K562 (cell line): ENCODE results near the gene EWSR1. TPM values are rescaled to one million over a fixed set of nuclear protein-coding genes. Genes with fewer than 3 reads are reported as not detected.

Experiments used
- ATAC-seq: fragments of 200-7000 bp; cut with Tn5 transposase; 3 replicates; pipeline ENCODE4 v1.9.1; 2020; ENCODE audit warnings: moderate library complexity
- BruUV-seq: library from RNA; stranded (reverse); fragments of 400-500 nt; replicated peaks from 2 replicates; lab custom pipeline; 2021; lab: Mats Ljungman, UMichigan
- CTCF ChIA-PET: fragments of 300-600 bp; formaldehyde crosslinking; extraction: SDS; loops from one replicate; lab custom pipeline; 2021; ENCODE audit warnings: low intra/inter-chr PET ratio; lab: Yijun Ruan, JAX
- POLR2A ChIA-PET: fragments of 300-600, 350-650 bp; sonication (Branson Sonifier 250); formaldehyde crosslinking; extraction: SDS; loops from one replicate; lab custom pipeline; 2021; ENCODE audit warnings: antibody characterized with exemption, inconsistent platforms; lab: Yijun Ruan, JAX
- DNase-seq, 4 experiments: peaks; one replicate each; pipeline versions ENCODE4 v3.0.0 to v3.0.0-alpha.2; 2011 to 2018; ENCODE audit warnings: low spot score in 3 of 4, mixed read lengths in 3 of 4; ENCODE audit errors: extremely low read depth in 1 of 4
- FAIRE-seq: peaks from 2 replicates; lab custom pipeline; 2011; peaks lifted over from hg19 to GRCh38; lab: Jason Lieb, UNC
- H2AFZ ChIP-seq: 2 replicates; pipeline ENCODE4 v1.6.0; 2011; ENCODE audit warnings: low read depth, low read length, control low read depth, inconsistent platforms
- H3K27ac ChIP-seq: fragments of 200-600 bp; 3 replicates; pipeline ENCODE4 v1.8.0; 2011; ENCODE audit warnings: low read depth, mild to moderate bottlenecking, control low read depth, inconsistent platforms, low read length, moderate library complexity, mixed read lengths; ENCODE audit errors: extremely low read depth
- H3K27me3 ChIP-seq, 2 experiments: fragments of 300-600 bp in 1 of 2; 2 replicates in 1 of 2; 3 replicates in 1 of 2; pipeline versions ENCODE4 v1.6.0 to v1.8.0; 2011; ENCODE audit warnings: inconsistent platforms in 2 of 2, low read length in 2 of 2, mild to moderate bottlenecking in 1 of 2, mixed read lengths in 1 of 2, moderate library complexity in 1 of 2; ENCODE audit not compliant: control insufficient read depth in 2 of 2, insufficient read depth in 2 of 2
- H3K36me3 ChIP-seq: fragments of 300-600 bp; 3 replicates; pipeline ENCODE4 v1.8.0; 2011; ENCODE audit warnings: mild to moderate bottlenecking, low read length, inconsistent platforms; ENCODE audit not compliant: control insufficient read depth, insufficient read depth
- H3K4me1 ChIP-seq, 2 experiments: fragments of 200-600 bp in 1 of 2; replicated peaks in 1 of 2; 2 replicates in 1 of 2; 3 replicates in 1 of 2; pipeline versions ENCODE4 v1.5.1 to v1.8.0; 2011; ENCODE audit warnings: inconsistent platforms in 2 of 2, low read length in 2 of 2, mild to moderate bottlenecking in 1 of 2, mixed read lengths in 1 of 2, moderate library complexity in 1 of 2; ENCODE audit not compliant: control insufficient read depth in 2 of 2, insufficient read depth in 2 of 2
- H3K4me2 ChIP-seq: 2 replicates; pipeline ENCODE4 v1.6.1; 2011; ENCODE audit warnings: low read length, control low read depth, inconsistent platforms, mixed read lengths; ENCODE audit not compliant: insufficient read depth
- H3K4me3 ChIP-seq: fragments of 200-600 bp; sonication (generic), shearing (Covaris generic); 2 replicates; pipeline ENCODE4 v1.5.1; 2016; ENCODE audit warnings: control low read depth, inconsistent platforms
- H3K79me2 ChIP-seq: fragments of 200-600 bp; 3 replicates; pipeline ENCODE4 v1.8.0; 2011; ENCODE audit warnings: low read length, inconsistent platforms; ENCODE audit not compliant: control insufficient read depth, insufficient read depth
- H3K9ac ChIP-seq, 2 experiments: 2 replicates each; pipeline versions ENCODE4 v1.6.0 to v1.6.1; 2011; ENCODE audit warnings: low read depth in 2 of 2, low read length in 2 of 2, control low read depth in 1 of 2, inconsistent platforms in 1 of 2, mild to moderate bottlenecking in 1 of 2, mixed read lengths in 1 of 2; ENCODE audit not compliant: insufficient read depth in 1 of 2
- H3K9me1 ChIP-seq: one replicate; pipeline ENCODE4 v1.6.0; 2011; ENCODE audit warnings: inconsistent platforms, mild to moderate bottlenecking, low read length, moderate library complexity; ENCODE audit not compliant: control insufficient read depth, insufficient read depth
- H3K9me3 ChIP-seq: replicated peaks from 2 replicates; pipeline ENCODE4 v1.5.1; 2011; ENCODE audit warnings: low read depth, low read length, inconsistent platforms; ENCODE audit not compliant: control insufficient read depth, insufficient read depth
- H4K20me1 ChIP-seq: replicated peaks from 2 replicates; pipeline ENCODE4 v1.6.1; 2011; ENCODE audit warnings: low read length, inconsistent platforms, mixed read lengths; ENCODE audit not compliant: control insufficient read depth, insufficient read depth
- BACH1 ChIP-seq: fragments of 200-800 bp; sonication (Bioruptor generic); IDR thresholded peaks from 2 replicates; pipeline ENCODE4 v1.6.1; 2016; ENCODE audit warnings: missing genetic modification characterization, missing compliant biosample characterization
- CCAR2 ChIP-seq: fragments of 200-400 bp; formaldehyde crosslinking; IDR thresholded peaks from 2 replicates; pipeline ENCODE4 v1.6.1; 2017; ENCODE audit warnings: mild to moderate bottlenecking, low read depth, low read length
- EZH2 ChIP-seq: IDR thresholded peaks from 2 replicates; pipeline ENCODE4 v1.6.1; 2012; ENCODE audit warnings: low read depth, mild to moderate bottlenecking, inconsistent platforms, low read length, borderline replicate concordance
- FOXJ2 ChIP-seq: fragments of 200-800 bp; sonication (Bioruptor generic); IDR thresholded peaks from 2 replicates; pipeline ENCODE4 v1.6.1; 2016; ENCODE audit warnings: missing genetic modification characterization, missing compliant biosample characterization
- GTF2F1 ChIP-seq: IDR thresholded peaks from 2 replicates; pipeline ENCODE4 v1.6.1; 2011; ENCODE audit warnings: low read depth, low read length, improper control_type of control experiment
- HMG20A ChIP-seq: fragments of 450-650 bp; formaldehyde crosslinking; conservative IDR thresholded peaks from 2 replicates; pipeline ENCODE4 v1.4.0; 2020; ENCODE audit warnings: mild to moderate bottlenecking, mixed read lengths
- JUNB ChIP-seq: fragments of 450-650 bp; formaldehyde crosslinking; conservative IDR thresholded peaks from 2 replicates; pipeline ENCODE4 v1.4.0; 2020; ENCODE audit warnings: mild to moderate bottlenecking
- MAFG ChIP-seq: fragments of 450-650 bp; conservative IDR thresholded peaks from 2 replicates; pipeline ENCODE4 v1.6.1; 2016; ENCODE audit warnings: missing genetic modification characterization, missing compliant biosample characterization
- NELFE ChIP-seq: IDR thresholded peaks from 2 replicates; pipeline ENCODE4 v1.6.1; 2011; ENCODE audit warnings: mild to moderate bottlenecking; ENCODE audit not compliant: insufficient read depth, insufficient read length
- SMAD2 ChIP-seq: fragments of 150-350 bp; IDR thresholded peaks from 2 replicates; pipeline ENCODE4 v1.6.1; 2014; ENCODE audit warnings: low read depth, mild to moderate bottlenecking, low read length
- SRSF9 ChIP-seq: fragments of 200-400 bp; formaldehyde crosslinking; IDR thresholded peaks from 2 replicates; pipeline ENCODE4 v1.6.1; 2017; ENCODE audit warnings: low read depth, low read length, borderline replicate concordance
- ZBTB17 ChIP-seq: fragments of 450-650 bp; formaldehyde crosslinking; IDR thresholded peaks from 2 replicates; pipeline ENCODE4 v1.4.0; 2020; ENCODE audit warnings: mild to moderate bottlenecking
- ZNF354B ChIP-seq: fragments of 250-450 bp; sonication (Bioruptor Pico); IDR thresholded peaks from 2 replicates; pipeline ENCODE4 v1.4.0; 2020
- ZNF551 ChIP-seq: fragments of 250-450 bp; sonication (Bioruptor Pico); IDR thresholded peaks from 2 replicates; pipeline ENCODE4 v1.5.0; 2021; ENCODE audit warnings: mild to moderate bottlenecking, moderate library complexity
- WGBS: fragments of 100-300 bp; shearing (Covaris generic); methylation state at CpG from one replicate; pipeline ENCODE4 v1.1.6; 2016; ENCODE audit warnings: low coverage, mixed read lengths; ENCODE audit not compliant: insufficient coverage; ENCODE audit errors: missing lambda C conversion rate; 5-methylcytosine and 5-hydroxymethylcytosine counted together
- in situ Hi-C: fragments of 300-500 bp; cut with MboI; formaldehyde crosslinking; loops from 4 replicates; pipeline ENCODE4 v1.15.0; 2018; ENCODE audit warnings: inconsistent platforms, mixed read lengths
- intact Hi-C: fragments of 100-400 bp; cut with micrococcal nuclease; formaldehyde crosslinking; loops from 2 replicates; pipeline ENCODE4 v1.14.2; 2022
- polyA plus RNA-seq, 8 experiments: library from polyadenylated mRNA; depleted of rRNA in 4 of 8; stranded (reverse) in 5 of 8; unstranded in 3 of 8; fragments of >200 nt; fragmentation: Nextera tagmentation in 2 of 8; fragmentation: Illumina TruSeq in 1 of 8; extraction: Ambion mirVana in 2 of 8; extraction: Trizol in 1 of 8; gene quantifications; 2 replicates each; pipeline versions ENCODE4 v1.2.1 to v1.2.3, GENCODE V29; 2011 to 2014; ENCODE audit warnings: inconsistent platforms in 1 of 8, missing spikeins in 1 of 8
- total RNA-seq, 7 experiments: library from RNA; depleted of rRNA in 6 of 7; stranded (reverse); fragments of >200 nt in 6 of 7; fragmentation: Illumina TruSeq in 2 of 7; extraction: Trizol in 2 of 7; gene quantifications; 2 replicates each; pipeline versions ENCODE4 v1.2.1 to v1.2.3, GENCODE V29; 2011 to 2021; ENCODE audit warnings: low replicate concordance in 1 of 7
- TF ChIP-seq, protein P1 (sequence below), 2 experiments: IDR thresholded peaks; 2 replicates each; pipeline ENCODE4 v1.6.1; 2012; ENCODE audit warnings: improper control_type of control experiment in 2 of 2, low read depth in 2 of 2, low read length in 2 of 2, borderline replicate concordance in 1 of 2
- TF ChIP-seq, protein P2 (sequence below): sonication (generic); formaldehyde crosslinking; IDR thresholded peaks from 2 replicates; pipeline ENCODE4 v1.8.1; 2023; ENCODE audit warnings: mild to moderate bottlenecking, missing genetic modification reagents

The EWSR1 gene
- total and polyA plus RNA-seq, 9 of the 15 experiments (the other 6 are each of a cell fraction or from before 2014, with no cell fraction given): 83.3 to 450 (median 239) TPM

DNA sequence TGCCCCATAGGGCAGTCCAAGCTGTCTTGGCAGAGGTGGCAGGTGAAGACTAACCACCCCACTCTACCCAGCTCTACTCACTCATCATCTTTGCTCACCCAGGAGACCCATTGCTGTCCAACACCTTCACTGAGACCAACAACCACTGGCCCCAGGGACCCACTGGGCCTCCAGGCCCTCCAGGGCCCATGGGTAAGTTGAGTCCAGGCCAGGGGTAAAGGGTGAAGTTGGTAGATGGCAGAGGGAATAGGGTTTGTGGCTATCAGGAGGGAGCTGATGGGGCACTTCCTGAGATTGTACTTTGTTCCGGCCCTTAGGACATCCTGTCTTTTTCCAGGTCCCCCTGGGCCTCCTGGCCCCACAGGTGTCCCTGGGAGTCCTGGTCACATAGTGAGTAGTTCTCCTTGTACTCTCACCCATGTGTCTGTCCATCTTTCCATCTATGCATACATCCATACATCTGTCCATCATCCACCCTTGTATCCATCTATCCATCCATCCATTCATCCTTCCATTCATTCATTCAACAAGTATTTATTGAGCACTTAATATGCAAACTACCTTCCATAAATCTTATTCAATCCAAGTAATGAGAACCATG, 34.7 kb upstream of the EWSR1 start:
- Histone ChIP-seq H2AFZ (no peak overlapping the region), H3K79me2 (no peaks in the 10 kb centered on the region), H3K4me2 (no peak overlapping the region), H3K9me3 (no peaks in the 10 kb centered on the region), H3K27ac (no peak overlapping the region), H3K27me3 (no peaks in the 10 kb centered on the region), H3K4me3 (no peak overlapping the region), H3K36me3 (no peaks in the 10 kb centered on the region), H3K9ac (no peak overlapping the region), H4K20me1 (no peaks in the 10 kb centered on the region), H3K9me1 (no peaks in the 10 kb centered on the region), H3K4me1 (no peaks in the 10 kb centered on the region; a peak in 2 of 5 replicates)
- in situ Hi-C loops (no loop called here), intact Hi-C loops (no loop called here)
- no TSS peak for BruUV-seq
- no peak for DNase-seq
- TF ChIP-seq EZH2 (no peak), ZBTB17 (CRISPR knock-in tag) (no peak), NELFE (no peak), CCAR2 (no peak), BACH1 (tag) (no peak), ZNF354B (no peak), SMAD2 (no peak), ZNF551 (CRISPR knock-in tag) (no peak), MAFG (no peak), SRSF9 (no peak), HMG20A (CRISPR knock-in tag) (no peak), FOXJ2 (tag) (no peak), GTF2F1 (no peak), JUNB (no peak)
- TF ChIP-seq, protein P1, sequence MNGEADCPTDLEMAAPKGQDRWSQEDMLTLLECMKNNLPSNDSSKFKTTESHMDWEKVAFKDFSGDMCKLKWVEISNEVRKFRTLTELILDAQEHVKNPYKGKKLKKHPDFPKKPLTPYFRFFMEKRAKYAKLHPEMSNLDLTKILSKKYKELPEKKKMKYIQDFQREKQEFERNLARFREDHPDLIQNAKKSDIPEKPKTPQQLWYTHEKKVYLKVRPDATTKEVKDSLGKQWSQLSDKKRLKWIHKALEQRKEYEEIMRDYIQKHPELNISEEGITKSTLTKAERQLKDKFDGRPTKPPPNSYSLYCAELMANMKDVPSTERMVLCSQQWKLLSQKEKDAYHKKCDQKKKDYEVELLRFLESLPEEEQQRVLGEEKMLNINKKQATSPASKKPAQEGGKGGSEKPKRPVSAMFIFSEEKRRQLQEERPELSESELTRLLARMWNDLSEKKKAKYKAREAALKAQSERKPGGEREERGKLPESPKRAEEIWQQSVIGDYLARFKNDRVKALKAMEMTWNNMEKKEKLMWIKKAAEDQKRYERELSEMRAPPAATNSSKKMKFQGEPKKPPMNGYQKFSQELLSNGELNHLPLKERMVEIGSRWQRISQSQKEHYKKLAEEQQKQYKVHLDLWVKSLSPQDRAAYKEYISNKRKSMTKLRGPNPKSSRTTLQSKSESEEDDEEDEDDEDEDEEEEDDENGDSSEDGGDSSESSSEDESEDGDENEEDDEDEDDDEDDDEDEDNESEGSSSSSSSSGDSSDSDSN (IDR thresholded peaks at IDR 0.05; ENCODE audit: borderline replicate concordance in 1 of 2, low read depth in 2 of 2, low read length in 2 of 2): no peak
- TF ChIP-seq, protein P2, sequence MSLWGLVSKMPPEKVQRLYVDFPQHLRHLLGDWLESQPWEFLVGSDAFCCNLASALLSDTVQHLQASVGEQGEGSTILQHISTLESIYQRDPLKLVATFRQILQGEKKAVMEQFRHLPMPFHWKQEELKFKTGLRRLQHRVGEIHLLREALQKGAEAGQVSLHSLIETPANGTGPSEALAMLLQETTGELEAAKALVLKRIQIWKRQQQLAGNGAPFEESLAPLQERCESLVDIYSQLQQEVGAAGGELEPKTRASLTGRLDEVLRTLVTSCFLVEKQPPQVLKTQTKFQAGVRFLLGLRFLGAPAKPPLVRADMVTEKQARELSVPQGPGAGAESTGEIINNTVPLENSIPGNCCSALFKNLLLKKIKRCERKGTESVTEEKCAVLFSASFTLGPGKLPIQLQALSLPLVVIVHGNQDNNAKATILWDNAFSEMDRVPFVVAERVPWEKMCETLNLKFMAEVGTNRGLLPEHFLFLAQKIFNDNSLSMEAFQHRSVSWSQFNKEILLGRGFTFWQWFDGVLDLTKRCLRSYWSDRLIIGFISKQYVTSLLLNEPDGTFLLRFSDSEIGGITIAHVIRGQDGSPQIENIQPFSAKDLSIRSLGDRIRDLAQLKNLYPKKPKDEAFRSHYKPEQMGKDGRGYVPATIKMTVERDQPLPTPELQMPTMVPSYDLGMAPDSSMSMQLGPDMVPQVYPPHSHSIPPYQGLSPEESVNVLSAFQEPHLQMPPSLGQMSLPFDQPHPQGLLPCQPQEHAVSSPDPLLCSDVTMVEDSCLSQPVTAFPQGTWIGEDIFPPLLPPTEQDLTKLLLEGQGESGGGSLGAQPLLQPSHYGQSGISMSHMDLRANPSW (CRISPR knock-in tag): no peak
- CTCF ChIA-PET: no interaction called here
- FAIRE-seq: no peak
- POLR2A ChIA-PET: interaction anchor here (0.6 kb wide), 1 partner anchor 19 kb away, joined by 4 read pairs; no protein-coding TSS in a partner anchor
- ATAC-seq: no peak
- 38% methylated on average over 1 of the region's 1 CpG for WGBS
